Suprapubic skin (tissue), 4 donors: ENCODE data around the gene GLCE. TPM values are rescaled to one million over a fixed set of nuclear protein-coding genes. Genes with fewer than 3 reads are reported as not detected.

Experiments used
- DNase-seq, 2 donors: peaks; one replicate each; pipeline ENCODE4 v3.0.0-alpha.2; 2019; ENCODE audit warnings: low spot score in 2 of 2
- H3K27ac ChIP-seq: fragments of 200-600 bp; sonication (generic); one replicate; pipeline ENCODE4 v1.5.1; 2019
- H3K27me3 ChIP-seq: fragments of 200-600 bp; sonication (generic); one replicate; pipeline ENCODE4 v1.5.1; 2019
- H3K36me3 ChIP-seq: fragments of 200-600 bp; sonication (generic); one replicate; pipeline ENCODE4 v1.5.1; 2019
- H3K4me1 ChIP-seq: fragments of 200-600 bp; sonication (generic); one replicate; pipeline ENCODE4 v1.5.1; 2019
- H3K4me3 ChIP-seq: fragments of 200-600 bp; sonication (generic); one replicate; pipeline ENCODE4 v1.5.1; 2019; ENCODE audit warnings: mild to moderate bottlenecking
- H3K9me3 ChIP-seq: fragments of 200-600 bp; sonication (generic); one replicate; pipeline ENCODE4 v1.5.1; 2019
- CTCF ChIP-seq, 2 donors: fragments of 200-600 bp in 1 of 2; fragments of 450-650 bp in 1 of 2; sonication (generic) in 1 of 2; IDR thresholded peaks; one replicate each; pipeline ENCODE4 v1.5.1; 2016 to 2019; ENCODE audit warnings: antibody characterized with exemption in 2 of 2, mild to moderate bottlenecking in 1 of 2, moderate library complexity in 1 of 2
- EP300 ChIP-seq: sonication (generic); formaldehyde crosslinking; IDR thresholded peaks from one replicate; pipeline ENCODE4 v1.6.1; 2017; ENCODE audit warnings: antibody characterized with exemption
- POLR2A ChIP-seq, 2 donors: fragments of 450-650 bp; IDR thresholded peaks; one replicate each; pipeline ENCODE4 v1.6.1; 2017; ENCODE audit warnings: antibody characterized with exemption in 2 of 2, mild to moderate bottlenecking in 2 of 2, moderate library complexity in 2 of 2
- POLR2AphosphoS5 ChIP-seq, 3 donors: sonication (generic); formaldehyde crosslinking; IDR thresholded peaks; one replicate each; pipeline ENCODE4 v1.6.1; 2017; ENCODE audit warnings: antibody characterized with exemption in 3 of 3
- WGBS: methylation state at CpG from one replicate; pipeline ENCODE4 v1.1.5; 2018; 5-methylcytosine and 5-hydroxymethylcytosine counted together
- total RNA-seq, 4 donors: library from RNA; depleted of rRNA; stranded (reverse); fragments of >200 nt; gene quantifications; one replicate each; pipeline ENCODE4 v1.1.0, GENCODE V29; 2016

GLCE gene
- total RNA-seq, 4 donors from 2014 or later: 16.1 to 18.9 (median 16.9) TPM

GRCh38 chr15:69315402-69316110 is 155.1 kb downstream of the GLCE start:
- no peak for TF ChIP-seq EP300
- TF ChIP-seq POLR2A (IDR thresholded peaks at IDR 0.05): no peak
- TF ChIP-seq POLR2AphosphoS5 (IDR thresholded peaks at IDR 0.05): no peak
- TF ChIP-seq CTCF (IDR thresholded peaks at IDR 0.05): no peak
- H3K4me3 ChIP-seq: no peak overlapping the region
- no peak overlapping the region for H3K27ac ChIP-seq
- H3K4me1 ChIP-seq: no peaks in the 10 kb centered on the region
- H3K27me3 ChIP-seq: no peaks in the 10 kb centered on the region
- 85% methylated on average over 9 of the region's 9 CpGs for WGBS
- no peaks in the 10 kb centered on the region for H3K9me3 ChIP-seq
- DNase-seq: no peak
- H3K36me3 ChIP-seq: no peaks in the 10 kb centered on the region

GRCh38 chr15:69316291-69316690 is 155.9 kb downstream of the GLCE start:
- WGBS: 79% methylated on average over 8 of the region's 8 CpGs
- TF ChIP-seq POLR2A (IDR thresholded peaks at IDR 0.05) (no peak), EP300 (no peak), CTCF (IDR thresholded peaks at IDR 0.05) (no peak), POLR2AphosphoS5 (IDR thresholded peaks at IDR 0.05) (no peak)
- H3K27me3 ChIP-seq: no peaks in the 10 kb centered on the region

GRCh38 chr15:69317392-69317841 is 157.0 kb downstream of the GLCE start:
- TF ChIP-seq POLR2AphosphoS5 (IDR thresholded peaks at IDR 0.05): no peak
- no peak for TF ChIP-seq POLR2A (IDR thresholded peaks at IDR 0.05)
- no peak for TF ChIP-seq CTCF (IDR thresholded peaks at IDR 0.05)
- H3K4me3 ChIP-seq: no peak overlapping the region
- H3K9me3 ChIP-seq: no peaks in the 10 kb centered on the region
- H3K4me1 ChIP-seq: no peaks in the 10 kb centered on the region
- no peak overlapping the region for H3K27ac ChIP-seq
- no peaks in the 10 kb centered on the region for H3K36me3 ChIP-seq
- DNase-seq: no peak
- H3K27me3 ChIP-seq: no peaks in the 10 kb centered on the region
- 70% methylated on average over 5 of the region's 5 CpGs for WGBS

More at GRCh38 chr15:69316291-69316690, 155.9 kb downstream of the GLCE start:
- Histone ChIP-seq H3K4me1 (no peaks in the 10 kb centered on the region), H3K36me3 (no peaks in the 10 kb centered on the region), H3K4me3 (no peak overlapping the region), H3K9me3 (no peaks in the 10 kb centered on the region), H3K27ac (no peak overlapping the region)
- DNase-seq: no peak

- DNase-seq: no peak
- 95% methylated on average over 7 of the region's 7 CpGs for WGBS
- Histone ChIP-seq H3K9me3 (no peaks in the 10 kb centered on the region), H3K36me3 (no peaks in the 10 kb centered on the region), H3K27ac (no peak overlapping the region), H3K4me1 (no peaks in the 10 kb centered on the region), H3K27me3 (no peaks in the 10 kb centered on the region), H3K4me3 (no peak overlapping the region)
- no peak for TF ChIP-seq CTCF (IDR thresholded peaks at IDR 0.05)
- no peak for TF ChIP-seq EP300
- TF ChIP-seq POLR2A (IDR thresholded peaks at IDR 0.05): no peak
- no peak for TF ChIP-seq POLR2AphosphoS5 (IDR thresholded peaks at IDR 0.05)
Observed at GRCh38 chr15:69318033-69318432, 157.6 kb downstream of the GLCE start.

GRCh38 chr15:69319384-69320375 is 159.2 kb downstream of the GLCE start:
- Histone ChIP-seq H3K9me3 (no peaks in the 10 kb centered on the region), H3K36me3 (no peaks in the 10 kb centered on the region), H3K4me1 (no peaks in the 10 kb centered on the region), H3K27ac (no peak overlapping the region), H3K27me3 (no peaks in the 10 kb centered on the region), H3K4me3 (no peak overlapping the region)
- WGBS: 62% methylated on average over 11 of the region's 19 CpGs
- DNase-seq: no peak
- no peak for TF ChIP-seq POLR2AphosphoS5 (IDR thresholded peaks at IDR 0.05)
- no peak for TF ChIP-seq EP300
- no peak for TF ChIP-seq POLR2A (IDR thresholded peaks at IDR 0.05)
- TF ChIP-seq CTCF (IDR thresholded peaks at IDR 0.05): no peak
